ENCODE measurements around the gene EGFLAM. TPM values are rescaled to one million over a fixed set of nuclear protein-coding genes. Genes with fewer than 3 reads are reported as not detected.

EGFLAM gene
- total RNA-seq, 1 experiment from 2014 or later, result not detected

GRCh38 chr5:38408446-38409198 lies 150.3 kb downstream of the EGFLAM start:
- POLR2A ChIA-PET, result no interaction called here
- peaks cover 23% of the 10 kb centered on the region for H3K27me3 Mint-ChIP-seq (ENCODE audit: insufficient read depth, unreplicated experiment)
- BruUV-seq (replicated peaks), result no TSS peak

GRCh38 chr5:38410304-38410990 lies 152.1 kb downstream of the EGFLAM start:
- H3K4me1 Mint-ChIP-seq (ENCODE audit: low read depth, unreplicated experiment), result no peaks in the 10 kb centered on the region
- peaks cover 16% of the 10 kb centered on the region for H3K27me3 Mint-ChIP-seq (ENCODE audit: insufficient read depth, unreplicated experiment)
- no peak overlapping the region for H3K27ac Mint-ChIP-seq (ENCODE audit: unreplicated experiment)
- BruUV-seq (replicated peaks), result no TSS peak
- Histone ChIP-seq H3K36me3 (ENCODE audit: control insufficient read depth, insufficient read depth, low read length) (no peaks in the 10 kb centered on the region), H3K4me3 (ENCODE audit: low read depth, low read length) (no peak overlapping the region), H3K9me3 (no peaks in the 10 kb centered on the region), H3K27me3 (replicated peaks; ENCODE audit: control insufficient read depth, insufficient read depth, low read length) (peaks cover 1% of the 10 kb centered on the region; the same call in 1 of the 2 replicates), H3K4me1 (no peaks in the 10 kb centered on the region)
- DNase-seq, result no peak
- intact Hi-C loops (cut with micrococcal nuclease; ENCODE audit: unreplicated experiment), result no loop called here
- H3K4me3 Mint-ChIP-seq (ENCODE audit: unreplicated experiment), result no peak overlapping the region
- ChIA-PET CTCF (no interaction called here), POLR2A (no interaction called here)
- H3K36me3 Mint-ChIP-seq (ENCODE audit: insufficient read depth, unreplicated experiment), result no peaks in the 10 kb centered on the region
- no peak for TF ChIP-seq CTCF (IDR thresholded peaks at IDR 0.05; ENCODE audit: insufficient read depth in 1 of 2, low read depth in 1 of 2, low read length in 1 of 2, severe bottlenecking in 1 of 2, unreplicated experiment in 1 of 2)
- no peaks in the 10 kb centered on the region for H3K9me3 Mint-ChIP-seq (ENCODE audit: unreplicated experiment)

More at GRCh38 chr5:38408446-38409198, 150.3 kb downstream of the EGFLAM start:
- H3K36me3 ChIP-seq (ENCODE audit: control insufficient read depth, insufficient read depth, low read length), result no peaks in the 10 kb centered on the region
- H3K4me3 ChIP-seq (ENCODE audit: low read depth, low read length), result no peak overlapping the region
- H3K4me1 Mint-ChIP-seq (ENCODE audit: low read depth, unreplicated experiment), result no peaks in the 10 kb centered on the region
- H3K4me1 ChIP-seq, result no peaks in the 10 kb centered on the region
- peaks cover 1% of the 10 kb centered on the region; the same call in 1 of the 2 replicates for H3K27me3 ChIP-seq (replicated peaks; ENCODE audit: control insufficient read depth, insufficient read depth, low read length)
- H3K9me3 Mint-ChIP-seq (ENCODE audit: unreplicated experiment), result no peaks in the 10 kb centered on the region
- H3K36me3 Mint-ChIP-seq (ENCODE audit: insufficient read depth, unreplicated experiment), result no peaks in the 10 kb centered on the region
- no peak overlapping the region for H3K4me3 Mint-ChIP-seq (ENCODE audit: unreplicated experiment)
- DNase-seq, result no peak
- H3K9me3 ChIP-seq, result no peaks in the 10 kb centered on the region
- no peak for TF ChIP-seq CTCF (IDR thresholded peaks at IDR 0.05; ENCODE audit: insufficient read depth in 1 of 2, low read depth in 1 of 2, low read length in 1 of 2, severe bottlenecking in 1 of 2, unreplicated experiment in 1 of 2)
- intact Hi-C loops (cut with micrococcal nuclease; ENCODE audit: unreplicated experiment), result no loop called here
- H3K27ac Mint-ChIP-seq (ENCODE audit: unreplicated experiment), result no peak overlapping the region
- CTCF ChIA-PET, result no interaction called here

- BruUV-seq (replicated peaks), result no TSS peak
- ChIA-PET CTCF (no interaction called here), POLR2A (no interaction called here)
- H3K9me3 ChIP-seq, result no peaks in the 10 kb centered on the region
- no peak for TF ChIP-seq CTCF (IDR thresholded peaks at IDR 0.05; ENCODE audit: insufficient read depth in 1 of 2, low read depth in 1 of 2, low read length in 1 of 2, severe bottlenecking in 1 of 2, unreplicated experiment in 1 of 2)
- Mint-ChIP-seq H3K27me3 (ENCODE audit: insufficient read depth, unreplicated experiment) (peaks cover 4% of the 10 kb centered on the region), H3K27ac (ENCODE audit: unreplicated experiment) (no peak overlapping the region), H3K9me3 (ENCODE audit: unreplicated experiment) (no peaks in the 10 kb centered on the region), H3K36me3 (ENCODE audit: insufficient read depth, unreplicated experiment) (no peaks in the 10 kb centered on the region), H3K4me1 (ENCODE audit: low read depth, unreplicated experiment) (no peaks in the 10 kb centered on the region), H3K4me3 (ENCODE audit: unreplicated experiment) (no peak overlapping the region)
- no peak for DNase-seq
- H3K27me3 ChIP-seq (replicated peaks; ENCODE audit: control insufficient read depth, insufficient read depth, low read length), result no peaks in the 10 kb centered on the region
- H3K36me3 ChIP-seq (ENCODE audit: control insufficient read depth, insufficient read depth, low read length), result no peaks in the 10 kb centered on the region
- H3K4me3 ChIP-seq (ENCODE audit: low read depth, low read length), result no peak overlapping the region
- H3K4me1 ChIP-seq, result no peaks in the 10 kb centered on the region
- intact Hi-C loops (cut with micrococcal nuclease; ENCODE audit: unreplicated experiment), result no loop called here
Measured at GRCh38 chr5:38413696-38414095, 155.3 kb downstream of the EGFLAM start.

Measured in Caco-2 (cell line).